ENCODE results near the gene IQCF2.
"Not testable (repeated sequence)": the region's sequence is repeated elsewhere in the genome, so short reads cannot be mapped to it uniquely, and the experiment has no call there.

The IQCF2 gene

DNA sequence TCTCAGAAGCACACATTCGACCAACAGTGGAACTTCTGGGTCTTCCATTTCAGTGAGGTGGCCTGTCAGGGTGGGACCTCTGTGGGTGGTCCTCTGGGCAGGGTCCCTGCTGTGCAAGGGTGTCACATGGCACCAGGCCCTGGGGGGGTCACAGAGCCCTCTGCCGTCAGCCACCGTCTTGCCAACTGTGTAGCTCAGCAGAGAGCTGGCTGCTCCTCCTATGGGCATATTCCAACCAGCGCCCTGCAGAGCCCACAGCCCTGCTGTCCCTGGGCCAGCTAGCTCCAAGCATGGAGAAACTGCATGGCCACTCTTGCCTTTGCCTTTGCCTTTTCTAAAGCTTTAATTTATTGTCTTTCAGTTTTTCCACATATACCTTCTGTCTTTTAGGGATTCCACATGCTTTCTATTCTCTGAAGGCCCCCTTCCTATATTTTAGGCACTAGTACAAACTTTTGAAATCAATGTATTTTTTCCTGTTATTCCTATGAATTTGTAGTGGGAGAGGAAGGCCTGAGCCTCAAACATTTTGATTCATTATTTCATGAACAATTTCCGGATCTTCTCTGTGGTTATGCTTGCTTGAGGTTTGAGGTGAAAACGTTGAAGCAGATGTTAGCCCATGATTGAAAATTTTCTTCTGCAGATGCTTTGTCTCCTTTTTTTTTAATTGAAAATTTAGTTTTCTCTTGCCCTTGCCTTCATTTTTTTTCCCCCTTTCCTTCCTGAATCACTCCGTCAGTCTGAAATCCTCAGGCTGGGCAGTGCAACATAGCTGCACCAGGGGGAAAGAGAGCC, 30.0 kb downstream of the IQCF2 start:
- H3K4me3 ChIP-seq (ENCODE audit: low read length), result no peak overlapping the region
- TF ChIP-seq, protein P1, sequence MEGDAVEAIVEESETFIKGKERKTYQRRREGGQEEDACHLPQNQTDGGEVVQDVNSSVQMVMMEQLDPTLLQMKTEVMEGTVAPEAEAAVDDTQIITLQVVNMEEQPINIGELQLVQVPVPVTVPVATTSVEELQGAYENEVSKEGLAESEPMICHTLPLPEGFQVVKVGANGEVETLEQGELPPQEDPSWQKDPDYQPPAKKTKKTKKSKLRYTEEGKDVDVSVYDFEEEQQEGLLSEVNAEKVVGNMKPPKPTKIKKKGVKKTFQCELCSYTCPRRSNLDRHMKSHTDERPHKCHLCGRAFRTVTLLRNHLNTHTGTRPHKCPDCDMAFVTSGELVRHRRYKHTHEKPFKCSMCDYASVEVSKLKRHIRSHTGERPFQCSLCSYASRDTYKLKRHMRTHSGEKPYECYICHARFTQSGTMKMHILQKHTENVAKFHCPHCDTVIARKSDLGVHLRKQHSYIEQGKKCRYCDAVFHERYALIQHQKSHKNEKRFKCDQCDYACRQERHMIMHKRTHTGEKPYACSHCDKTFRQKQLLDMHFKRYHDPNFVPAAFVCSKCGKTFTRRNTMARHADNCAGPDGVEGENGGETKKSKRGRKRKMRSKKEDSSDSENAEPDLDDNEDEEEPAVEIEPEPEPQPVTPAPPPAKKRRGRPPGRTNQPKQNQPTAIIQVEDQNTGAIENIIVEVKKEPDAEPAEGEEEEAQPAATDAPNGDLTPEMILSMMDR (IDR thresholded peaks at IDR 0.05; ENCODE audit: insufficient read depth, low read depth, low read length, missing control alignments), result no peak
- DNase-seq (ENCODE audit: low read depth), result no peak

DNA sequence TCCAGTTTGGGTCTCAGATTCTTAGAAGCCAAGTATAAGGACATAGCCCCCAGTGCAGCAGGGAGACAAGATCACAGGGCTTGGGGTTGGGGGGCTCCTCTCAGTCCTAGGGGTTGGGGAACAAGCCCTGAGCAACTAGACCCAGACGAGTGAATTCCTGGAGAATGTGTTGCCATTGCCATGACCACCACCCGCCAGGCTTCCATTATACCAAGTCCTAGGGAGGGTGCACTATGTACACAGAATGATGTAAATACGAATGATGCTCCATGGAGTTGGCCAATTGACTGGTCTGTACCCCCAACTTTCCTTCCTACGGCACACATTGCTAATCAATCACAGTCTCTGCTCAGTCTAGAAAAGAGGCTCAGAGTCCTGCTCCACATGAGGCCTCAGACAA, 33.0 kb downstream of the IQCF2 start:
- H3K4me3 ChIP-seq (ENCODE audit: low read length), result no peak overlapping the region
- DNase-seq (ENCODE audit: low read depth), result no peak
- TF ChIP-seq, protein P1 (IDR thresholded peaks at IDR 0.05; ENCODE audit: insufficient read depth, low read depth, low read length, missing control alignments), result no peak

DNA sequence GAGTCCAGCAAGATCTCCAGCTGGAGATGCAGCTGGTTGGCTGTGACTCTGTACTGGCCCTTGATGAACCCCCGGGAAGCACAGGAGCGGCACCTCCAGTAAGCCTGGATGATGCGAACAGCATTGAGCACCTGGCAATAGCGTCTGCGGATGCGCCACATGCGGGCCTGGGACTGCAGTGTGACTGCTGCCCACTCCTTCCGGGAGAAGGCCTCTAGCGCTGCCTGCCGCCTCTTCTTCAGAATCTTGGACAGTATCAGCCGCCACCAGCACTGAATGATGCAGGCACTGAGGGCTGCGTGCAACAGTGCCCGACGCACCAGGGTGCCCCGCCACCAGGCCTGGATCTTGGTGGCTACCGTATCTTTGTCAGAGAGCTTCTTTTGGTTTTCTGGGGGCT, 33.5 kb downstream of the IQCF2 start:
- no peak overlapping the region for H3K4me3 ChIP-seq (ENCODE audit: low read length)
- DNase-seq (ENCODE audit: low read depth), result no peak
- TF ChIP-seq, protein P1 (IDR thresholded peaks at IDR 0.05; ENCODE audit: insufficient read depth, low read depth, low read length, missing control alignments), result no peak

DNA sequence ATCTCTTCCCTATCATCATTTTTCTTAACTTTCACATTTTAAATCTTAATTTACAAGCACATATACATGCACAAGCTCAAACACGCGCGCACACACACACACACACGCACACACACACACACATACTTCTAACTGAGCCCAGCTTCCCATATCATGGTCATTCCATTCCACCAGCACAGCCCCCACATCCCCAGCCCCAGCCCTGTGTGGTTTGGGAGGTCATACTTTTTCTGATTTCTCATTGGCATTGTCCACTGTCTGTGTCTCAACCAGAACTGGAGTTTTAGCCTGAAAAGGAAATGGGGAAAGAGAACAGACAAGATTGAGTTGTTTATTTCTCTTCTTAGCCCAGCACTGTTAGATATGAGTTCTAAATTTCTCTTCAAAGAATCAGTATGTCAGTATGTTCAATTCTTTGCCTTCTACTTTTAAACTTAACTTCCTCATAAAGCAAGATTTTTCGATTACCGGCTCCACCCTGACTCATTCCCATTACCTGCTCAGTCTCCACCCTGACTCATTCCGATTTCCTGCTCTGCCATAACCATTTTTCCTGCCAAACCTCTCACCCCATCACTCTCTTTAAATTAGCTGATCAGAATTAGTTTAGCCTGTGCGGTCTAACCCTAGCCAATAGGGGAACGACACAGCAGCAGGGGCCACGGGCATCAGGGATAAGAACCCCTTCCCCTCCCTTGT, 35.3 kb downstream of the IQCF2 start:
- DNase-seq (ENCODE audit: low read depth), result peak; percentile 24
- TF ChIP-seq, protein P1 (IDR thresholded peaks at IDR 0.05; ENCODE audit: insufficient read depth, low read depth, low read length, missing control alignments), result no peak
- H3K4me3 ChIP-seq (ENCODE audit: low read length), result no peak overlapping the region

DNA sequence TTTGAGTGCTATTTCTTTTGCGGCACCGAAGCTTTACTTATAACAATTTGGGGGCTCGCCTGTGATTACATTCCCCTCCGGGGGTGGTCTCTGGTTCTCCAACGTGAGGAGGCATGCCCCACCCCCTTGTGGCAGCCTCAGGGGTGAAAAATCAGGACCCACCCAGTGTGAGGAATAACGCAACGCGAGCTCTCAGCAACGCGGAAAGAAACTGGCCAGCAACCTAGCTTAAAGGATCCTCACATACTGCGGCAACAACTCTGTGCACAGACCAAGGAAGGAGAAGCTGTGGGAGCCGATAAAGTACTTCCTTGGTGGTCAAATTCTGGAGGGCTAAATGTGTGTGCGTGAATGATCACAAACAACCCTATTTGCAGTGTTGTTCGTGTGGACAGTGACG, 36.0 kb downstream of the IQCF2 start:
- TF ChIP-seq, protein P1 (IDR thresholded peaks at IDR 0.05; ENCODE audit: insufficient read depth, low read depth, low read length, missing control alignments), result no peak
- DNase-seq (ENCODE audit: low read depth), result no peak
- no peak overlapping the region for H3K4me3 ChIP-seq (ENCODE audit: low read length)

DNA sequence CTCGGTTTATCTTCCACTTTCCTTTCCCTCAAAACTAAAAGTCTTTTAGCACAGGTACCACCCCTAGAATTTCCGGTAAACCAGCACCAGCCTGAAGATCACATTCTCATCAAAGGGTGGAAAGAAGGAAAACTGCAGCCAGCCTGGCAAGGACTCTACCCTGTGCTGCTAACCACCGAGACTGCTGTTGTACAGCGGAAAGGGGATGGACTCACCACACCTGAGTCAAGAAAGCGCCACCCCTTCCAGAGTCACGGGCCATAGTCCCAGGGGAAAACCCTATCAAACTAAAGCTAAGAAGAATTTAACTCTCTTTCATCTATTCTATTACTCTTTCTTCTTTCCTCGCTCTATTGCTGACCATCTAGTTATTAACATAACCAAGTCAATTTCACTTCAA, 38.6 kb downstream of the IQCF2 start:
- DNase-seq (ENCODE audit: low read depth); H3K4me3 ChIP-seq (ENCODE audit: low read length): not testable (repeated sequence)

DNA sequence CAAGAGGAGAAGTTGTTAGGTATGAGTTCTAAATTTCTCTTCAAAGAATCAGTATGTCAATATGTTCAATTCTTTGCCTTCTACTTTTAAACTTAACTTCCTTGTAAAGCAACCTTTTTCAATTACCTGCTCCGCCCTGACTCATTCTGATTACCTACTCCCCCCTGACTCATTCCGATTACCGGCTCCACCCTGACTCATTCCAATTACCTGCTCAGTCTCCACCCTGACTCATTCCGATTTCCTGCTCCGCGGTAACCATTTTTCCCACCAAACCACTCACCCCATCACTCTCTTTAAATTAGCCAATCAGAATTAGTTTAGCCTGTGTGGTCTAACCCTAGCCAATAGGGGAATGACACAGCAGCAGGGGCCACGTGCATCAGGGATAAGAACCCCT, 40.9 kb downstream of the IQCF2 start:
- not testable (repeated sequence) for H3K4me3 ChIP-seq (ENCODE audit: low read length)
- DNase-seq (ENCODE audit: low read depth), result peak; percentile 93
